ENCODE data around the gene PPM1B. TPM values are rescaled to one million over a fixed set of nuclear protein-coding genes. Genes with fewer than 3 reads are reported as not detected.

Gene PPM1B
- total and polyA plus RNA-seq, 9 of the 15 experiments (the other 6 are each of a cell fraction or from before 2014, with no cell fraction given): 8.9 to 44.0 (median 28.6) TPM

Small RNA genes lying within 50 kb of the gene (small RNA-seq; reads per million reads assigned to genes)
- gene RNU6-566P: not detected

Other genes with a start within 250 kb of the PPM1B start
- gene LRPPRC, start 172.9 kb upstream of the PPM1B start, total RNA-seq (2014; rRNA removed): 83.2 and 88.6 TPM in 2 replicates
- gene LRPPRC, start 172.9 kb upstream of the PPM1B start, total RNA-seq (2014; rRNA removed; fragmentation: Illumina TruSeq; extraction: Trizol): 182 and 214 TPM in 2 replicates
- gene LRPPRC, start 172.9 kb upstream of the PPM1B start, total RNA-seq (2015; rRNA removed; fragmentation: Illumina TruSeq; extraction: Trizol): 162 and 178 TPM in 2 replicates
- 214 and 225 TPM in 2 replicates for gene LRPPRC, start 172.9 kb upstream of the PPM1B start, total RNA-seq (2021)
- gene LRPPRC, start 172.9 kb upstream of the PPM1B start, polyA plus RNA-seq (2011; rRNA removed): 155 and 198 TPM in 2 replicates
- 127 and 138 TPM in 2 replicates for gene LRPPRC, start 172.9 kb upstream of the PPM1B start, polyA plus RNA-seq (2014; fragmentation: Illumina TruSeq; extraction: Trizol)
- gene LRPPRC, start 172.9 kb upstream of the PPM1B start, polyA plus RNA-seq (2014; fragmentation: Nextera tagmentation; extraction: Ambion mirVana): 10 to 100 TPM; 41.5 to 54.8 TPM
- 96.3 and 104 TPM in 2 replicates for gene LRPPRC, start 172.9 kb upstream of the PPM1B start, polyA plus RNA-seq (2014; rRNA removed)
- gene SLC3A1, start 106.6 kb downstream of the PPM1B start, total RNA-seq (2014; rRNA removed): 0.18 TPM in 1 of 2 replicates, not detected in the other
- not detected in 2 replicates for gene SLC3A1, start 106.6 kb downstream of the PPM1B start, total RNA-seq (2014; rRNA removed; fragmentation: Illumina TruSeq; extraction: Trizol)
- not detected in 2 replicates for gene SLC3A1, start 106.6 kb downstream of the PPM1B start, total RNA-seq (2015; rRNA removed; fragmentation: Illumina TruSeq; extraction: Trizol)
- not detected in 2 replicates for gene SLC3A1, start 106.6 kb downstream of the PPM1B start, total RNA-seq (2021)
- gene SLC3A1, start 106.6 kb downstream of the PPM1B start, polyA plus RNA-seq (2011; rRNA removed): 0.05 TPM in 1 of 2 replicates, not detected in the other
- not detected in 2 replicates for gene SLC3A1, start 106.6 kb downstream of the PPM1B start, polyA plus RNA-seq (2014; fragmentation: Illumina TruSeq; extraction: Trizol)
- under 1 TPM; 0.04 to 0.08 TPM for gene SLC3A1, start 106.6 kb downstream of the PPM1B start, polyA plus RNA-seq (2014; fragmentation: Nextera tagmentation; extraction: Ambion mirVana)
- not detected in 2 replicates for gene SLC3A1, start 106.6 kb downstream of the PPM1B start, polyA plus RNA-seq (2014; rRNA removed)
- 19.7 and 24.1 TPM in 2 replicates for gene PREPL, start 192.6 kb downstream of the PPM1B start, total RNA-seq (2014; rRNA removed)
- 34.5 and 38.5 TPM in 2 replicates for gene PREPL, start 192.6 kb downstream of the PPM1B start, total RNA-seq (2014; rRNA removed; fragmentation: Illumina TruSeq; extraction: Trizol)
- 25.3 and 26.9 TPM in 2 replicates for gene PREPL, start 192.6 kb downstream of the PPM1B start, total RNA-seq (2015; rRNA removed; fragmentation: Illumina TruSeq; extraction: Trizol)
- gene PREPL, start 192.6 kb downstream of the PPM1B start, total RNA-seq (2021): 31.2 and 31.8 TPM in 2 replicates
- gene PREPL, start 192.6 kb downstream of the PPM1B start, polyA plus RNA-seq (2011; rRNA removed): 48.0 and 58.9 TPM in 2 replicates
- 32.5 and 42.4 TPM in 2 replicates for gene PREPL, start 192.6 kb downstream of the PPM1B start, polyA plus RNA-seq (2014; fragmentation: Illumina TruSeq; extraction: Trizol)
- 10 to 100 TPM; 11.6 to 27.2 TPM for gene PREPL, start 192.6 kb downstream of the PPM1B start, polyA plus RNA-seq (2014; fragmentation: Nextera tagmentation; extraction: Ambion mirVana)
- gene PREPL, start 192.6 kb downstream of the PPM1B start, polyA plus RNA-seq (2014; rRNA removed): 24.3 and 26.7 TPM in 2 replicates
- 5.2 and 13.3 TPM in 2 replicates for gene CAMKMT, start 193.1 kb downstream of the PPM1B start, total RNA-seq (2014; rRNA removed)
- gene CAMKMT, start 193.1 kb downstream of the PPM1B start, total RNA-seq (2014; rRNA removed; fragmentation: Illumina TruSeq; extraction: Trizol): 9.7 and 10.0 TPM in 2 replicates
- 6.6 and 7.4 TPM in 2 replicates for gene CAMKMT, start 193.1 kb downstream of the PPM1B start, total RNA-seq (2015; rRNA removed; fragmentation: Illumina TruSeq; extraction: Trizol)
- gene CAMKMT, start 193.1 kb downstream of the PPM1B start, total RNA-seq (2021): 8.5 and 8.8 TPM in 2 replicates
- gene CAMKMT, start 193.1 kb downstream of the PPM1B start, polyA plus RNA-seq (2011; rRNA removed): 8.7 and 15.3 TPM in 2 replicates
- 7.6 and 8.8 TPM in 2 replicates for gene CAMKMT, start 193.1 kb downstream of the PPM1B start, polyA plus RNA-seq (2014; fragmentation: Illumina TruSeq; extraction: Trizol)
- 1 to 10 TPM; 1.6 to 1.8 TPM for gene CAMKMT, start 193.1 kb downstream of the PPM1B start, polyA plus RNA-seq (2014; fragmentation: Nextera tagmentation; extraction: Ambion mirVana)
- gene CAMKMT, start 193.1 kb downstream of the PPM1B start, polyA plus RNA-seq (2014; rRNA removed): 7.3 and 8.6 TPM in 2 replicates

Data from K562 (cell line).